ENCODE measurements around the gene SEZ6. TPM values are rescaled to one million over a fixed set of nuclear protein-coding genes. Genes with fewer than 3 reads are reported as not detected.

The SEZ6 gene
- total RNA-seq: not detected

GRCh38 chr17:29005936-29006511 lies at the start of gene SEZ6:
Gene SEZ6, minus strand, starts transcription at chr17:29006033. Its CDS starts 164 bp downstream, at chr17:29005869.
- Histone ChIP-seq H3K9me3 (no peaks in the 10 kb centered on the region), H3K36me3 (no peaks in the 10 kb centered on the region), H3K4me1 (peaks cover 0 to 13% (median 11%) of the 10 kb centered on the region in 3 donors), H3K4me3 (peak within 1 kb of the TSS in 2 of 4 donors; percentile 19 to 47), H3K27ac (no peak within 1 kb of the TSS), H3K27me3 (peaks cover 4 to 96% (median 23%) of the 10 kb centered on the region in 4 donors)
- peak in 2 of 6 experiments; percentile 26 to 30 for TF ChIP-seq CTCF (IDR thresholded peaks at IDR 0.05)
- TF ChIP-seq POLR2A (IDR thresholded peaks at IDR 0.05): no peak
- intact Hi-C loops (cut with DNase I): no loop called here
- DNase-seq: no peak
- 21 to 42% methylated on average over 4 to 8 of the region's 43 CpGs for WGBS, 2 donors

- TF ChIP-seq CTCF (IDR thresholded peaks at IDR 0.05) (no peak), POLR2A (IDR thresholded peaks at IDR 0.05) (no peak)
- no peaks in the 10 kb centered on the region for H3K36me3 ChIP-seq
- no peaks in the 10 kb centered on the region for H3K4me1 ChIP-seq
- DNase-seq: no peak
- peaks cover 0 to 10% (median 0%) of the 10 kb centered on the region in 4 donors for H3K27me3 ChIP-seq
- intact Hi-C loops (cut with DNase I): no loop called here
- 75% methylated on average over 8 of the region's 10 CpGs; no CpG with 5 or more reads in 1 of the 2 donors for WGBS, 2 donors
- no peak overlapping the region for H3K27ac ChIP-seq
- no peaks in the 10 kb centered on the region for H3K9me3 ChIP-seq
- H3K4me3 ChIP-seq: no peak overlapping the region
Measured at GRCh38 chr17:29054835-29055234, 49.0 kb upstream of the SEZ6 start.

DNA sequence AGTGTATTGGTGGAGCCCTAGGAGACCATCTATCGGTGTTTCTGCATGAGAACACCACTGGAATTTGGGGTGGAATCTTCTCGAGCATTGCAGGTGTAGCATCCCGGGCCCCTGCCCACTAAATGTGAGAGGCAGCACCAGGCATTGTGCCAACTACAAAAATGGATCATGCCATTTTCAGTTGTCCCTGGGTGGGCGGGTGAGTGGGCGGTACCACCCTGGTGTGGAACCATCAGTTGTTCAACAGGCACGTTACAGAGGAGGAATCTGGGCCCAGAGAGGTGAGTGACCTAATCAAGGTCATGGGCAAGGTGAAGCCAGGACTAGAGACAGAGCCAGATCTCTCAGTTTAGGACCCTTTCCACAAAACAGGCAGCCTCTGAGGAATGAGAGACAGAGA lies 45.9 kb upstream of the SEZ6 start:
- no peaks in the 10 kb centered on the region for H3K4me1 ChIP-seq
- intact Hi-C loops (cut with DNase I): no loop called here
- no peak for TF ChIP-seq CTCF (IDR thresholded peaks at IDR 0.05)
- no peak for TF ChIP-seq POLR2A (IDR thresholded peaks at IDR 0.05)
- H3K27me3 ChIP-seq: peaks cover 0 to 23% (median 0%) of the 10 kb centered on the region in 4 donors
- H3K9me3 ChIP-seq: no peaks in the 10 kb centered on the region
- DNase-seq: no peak
- H3K36me3 ChIP-seq: no peaks in the 10 kb centered on the region
- H3K4me3 ChIP-seq: no peak overlapping the region
- H3K27ac ChIP-seq: no peak overlapping the region
- WGBS, 2 donors: 75 to 83% methylated on average over 6 of the region's 6 CpGs

GRCh38 chr17:29051194-29051593 lies 45.4 kb upstream of the SEZ6 start:
- H3K27ac ChIP-seq: no peak overlapping the region
- no peaks in the 10 kb centered on the region for H3K4me1 ChIP-seq
- 77 to 89% methylated on average over 8 to 12 of the region's 12 CpGs for WGBS, 2 donors
- H3K9me3 ChIP-seq: no peaks in the 10 kb centered on the region
- H3K27me3 ChIP-seq: peaks cover 0 to 25% (median 0%) of the 10 kb centered on the region in 4 donors
- H3K4me3 ChIP-seq: no peak overlapping the region
- H3K36me3 ChIP-seq: no peaks in the 10 kb centered on the region
- no peak for DNase-seq
- no peak for TF ChIP-seq CTCF (IDR thresholded peaks at IDR 0.05)
- TF ChIP-seq POLR2A (IDR thresholded peaks at IDR 0.05): no peak
- intact Hi-C loops (cut with DNase I): no loop called here

- no peak for DNase-seq
- intact Hi-C loops (cut with DNase I): no loop called here
- Histone ChIP-seq H3K4me3 (no peak overlapping the region), H3K27ac (no peak overlapping the region), H3K4me1 (no peaks in the 10 kb centered on the region), H3K36me3 (no peaks in the 10 kb centered on the region), H3K9me3 (no peaks in the 10 kb centered on the region), H3K27me3 (peaks cover 0 to 18% (median 0%) of the 10 kb centered on the region in 4 donors)
- 76 to 83% methylated on average over 5 of the region's 5 CpGs for WGBS, 2 donors
- no peak for TF ChIP-seq CTCF (IDR thresholded peaks at IDR 0.05)
- TF ChIP-seq POLR2A (IDR thresholded peaks at IDR 0.05): no peak
Measured at GRCh38 chr17:29050176-29050575, 44.3 kb upstream of the SEZ6 start.
